NOMO-1 treated with dmso at 0.1 percent for 144 hours (cell line): Measurements from ENCODE around the gene CD248.
"Not testable (repeated sequence)": the region's sequence is repeated elsewhere in the genome, so short reads cannot be mapped to it uniquely, and the experiment has no call there.

Source experiments
- DNase-seq: peaks from one replicate; lab custom pipeline; 2025; ENCODE audit not compliant: unreplicated experiment; lab: John Stamatoyannopoulos, UW

The CD248 gene

DNA sequence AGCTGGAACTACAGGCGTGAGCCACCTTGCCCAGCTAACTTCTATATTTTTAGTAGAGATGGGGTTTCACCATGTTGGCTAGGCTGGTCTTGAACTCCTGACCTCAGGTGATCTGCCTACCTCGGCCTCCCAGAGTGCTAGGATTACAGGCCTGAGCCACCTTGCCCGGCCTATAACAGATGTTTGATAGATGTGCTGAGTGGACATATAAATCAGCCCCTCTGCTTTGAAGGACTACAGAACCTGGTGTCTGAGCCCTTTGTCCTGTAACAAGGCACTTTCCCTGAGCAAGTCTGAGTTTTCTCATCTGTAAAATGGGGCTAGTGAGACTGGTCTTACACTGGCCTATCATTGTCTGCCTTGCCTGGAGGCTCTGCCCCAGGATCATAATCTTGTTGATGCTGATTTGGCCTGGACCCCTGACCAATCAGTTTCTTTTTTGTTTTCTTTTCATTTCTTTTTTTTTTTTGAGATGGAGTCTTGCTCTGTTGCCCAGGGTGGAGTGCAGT, 12.4 kb upstream of the CD248 start:
- DNase-seq, result no peak

DNA sequence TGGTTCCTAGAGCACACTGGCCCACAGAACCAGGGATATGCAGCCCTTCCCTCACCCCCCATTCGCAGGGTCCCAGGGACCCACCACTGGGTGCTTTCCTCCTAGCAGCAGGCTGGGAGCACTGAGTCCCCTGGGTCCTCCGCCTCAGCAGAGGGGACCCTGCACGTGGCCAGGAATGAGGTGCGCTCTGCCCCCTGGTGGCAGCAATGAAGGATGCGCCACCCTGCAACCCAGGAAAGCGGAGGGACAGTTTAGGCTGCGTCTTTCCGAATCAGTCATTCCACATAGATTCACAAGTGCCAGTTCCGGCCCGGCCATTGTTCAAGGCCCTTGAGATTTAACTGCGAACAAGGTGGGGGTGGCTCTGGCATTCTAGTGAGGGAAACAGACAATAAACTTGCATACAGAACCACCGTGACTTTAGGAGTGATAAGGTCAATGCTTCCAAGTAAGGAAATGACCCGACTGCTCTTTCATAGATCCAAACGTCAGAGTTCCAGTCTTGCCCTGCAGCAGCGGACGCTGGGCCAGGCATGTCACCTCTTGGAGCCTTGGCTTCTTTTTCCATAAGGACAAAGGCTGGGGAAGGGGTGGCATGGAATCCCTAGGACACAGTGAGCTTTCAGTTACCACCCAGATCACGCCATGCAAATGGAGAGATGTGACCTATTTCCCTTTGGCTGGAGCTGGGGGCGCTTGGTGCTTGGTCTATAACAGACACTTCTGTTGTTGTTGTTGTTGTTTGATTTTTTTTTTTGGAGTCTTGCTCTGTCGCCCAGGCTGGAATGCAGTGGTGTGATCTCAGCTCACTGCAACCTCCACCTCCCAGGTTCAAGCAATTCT, 11.7 kb upstream of the CD248 start:
- peak; percentile 62 for DNase-seq

DNA sequence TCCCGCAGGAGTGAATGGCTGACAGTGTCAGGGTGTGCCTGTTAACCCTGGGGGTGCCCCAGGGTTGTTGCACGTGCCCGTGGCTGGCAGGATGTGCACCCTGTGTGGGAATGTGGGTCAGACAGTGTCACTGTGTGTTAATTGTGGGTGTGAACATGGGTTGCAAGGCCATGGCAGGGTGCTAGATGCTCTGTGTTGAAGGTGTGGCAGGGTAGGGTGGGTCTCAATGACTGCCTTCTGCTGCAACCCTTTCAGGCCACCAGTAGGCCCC, 11.1 kb upstream of the CD248 start:
- no peak for DNase-seq

DNA sequence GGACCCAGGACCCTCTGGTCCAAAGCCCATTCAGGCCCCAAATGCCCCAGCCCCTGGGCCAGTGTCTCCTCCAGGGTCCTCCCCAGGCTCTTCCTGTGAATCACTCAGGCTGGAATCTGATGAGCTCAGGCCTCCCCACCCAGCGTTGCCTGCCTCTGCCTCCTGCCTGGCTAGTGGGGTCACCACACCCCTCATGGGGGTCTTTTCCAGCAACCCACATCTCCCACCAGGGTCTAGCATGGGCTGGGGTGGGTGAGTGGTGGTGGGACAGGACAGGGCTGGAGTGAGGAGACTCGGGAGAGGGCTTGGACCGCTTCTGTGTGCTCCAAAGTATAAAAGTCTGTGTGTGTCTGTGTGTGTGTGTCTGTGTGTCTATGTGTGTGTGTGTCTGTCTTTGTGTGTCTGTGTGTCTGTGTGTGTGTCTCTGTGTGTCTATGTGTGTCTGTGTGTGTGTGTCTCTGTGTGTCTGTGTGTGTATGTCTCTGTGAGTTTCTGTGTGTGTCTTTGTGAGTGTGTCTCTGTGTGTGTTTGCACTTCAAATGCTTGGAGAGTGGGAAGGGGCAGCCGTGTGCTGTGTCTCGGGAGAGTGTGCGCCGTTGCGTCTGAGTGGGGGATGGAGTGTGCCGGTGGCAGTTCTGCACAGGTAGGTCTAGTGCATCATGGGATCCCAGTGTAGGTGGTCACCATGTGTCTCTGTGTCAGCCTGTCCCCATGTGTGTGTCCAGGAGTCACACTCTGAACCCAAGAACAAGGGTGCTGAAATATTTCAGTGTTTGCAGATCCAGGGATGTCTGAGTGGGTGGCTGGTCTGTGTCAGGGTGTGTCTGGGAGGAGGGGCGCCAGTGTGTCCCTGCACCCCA, 10.6 kb upstream of the CD248 start:
- no peak for DNase-seq

GRCh38 chr11:66326261-66327111, 9.6 kb upstream of the CD248 start:
- DNase-seq, result no peak

- DNase-seq, result no peak
Observed at GRCh38 chr11:66325263-66325671, 8.4 kb upstream of the CD248 start.

DNA sequence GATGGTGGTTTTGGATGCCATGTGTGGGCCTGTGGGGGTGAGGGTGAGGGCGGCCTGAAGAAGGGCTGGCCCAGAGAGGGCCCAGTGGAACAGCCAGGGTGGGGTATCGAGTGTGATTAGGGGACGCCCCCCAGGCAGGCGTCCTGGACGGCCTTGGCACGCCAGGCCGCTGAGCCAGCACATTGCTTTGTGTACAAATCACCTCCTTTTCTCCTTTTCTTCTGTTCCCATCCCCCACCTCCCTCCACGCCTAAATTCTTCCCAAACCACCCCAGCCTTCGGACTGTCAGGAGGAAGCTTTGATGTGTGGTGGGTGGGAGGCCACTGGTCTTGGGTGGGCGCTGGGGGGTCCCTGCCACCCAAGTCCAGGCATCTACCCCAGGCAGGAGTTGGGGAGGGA, 7.8 kb upstream of the CD248 start:
- no peak for DNase-seq

GRCh38 chr11:66323684-66324083, 6.8 kb upstream of the CD248 start:
- DNase-seq, result no peak

DNA sequence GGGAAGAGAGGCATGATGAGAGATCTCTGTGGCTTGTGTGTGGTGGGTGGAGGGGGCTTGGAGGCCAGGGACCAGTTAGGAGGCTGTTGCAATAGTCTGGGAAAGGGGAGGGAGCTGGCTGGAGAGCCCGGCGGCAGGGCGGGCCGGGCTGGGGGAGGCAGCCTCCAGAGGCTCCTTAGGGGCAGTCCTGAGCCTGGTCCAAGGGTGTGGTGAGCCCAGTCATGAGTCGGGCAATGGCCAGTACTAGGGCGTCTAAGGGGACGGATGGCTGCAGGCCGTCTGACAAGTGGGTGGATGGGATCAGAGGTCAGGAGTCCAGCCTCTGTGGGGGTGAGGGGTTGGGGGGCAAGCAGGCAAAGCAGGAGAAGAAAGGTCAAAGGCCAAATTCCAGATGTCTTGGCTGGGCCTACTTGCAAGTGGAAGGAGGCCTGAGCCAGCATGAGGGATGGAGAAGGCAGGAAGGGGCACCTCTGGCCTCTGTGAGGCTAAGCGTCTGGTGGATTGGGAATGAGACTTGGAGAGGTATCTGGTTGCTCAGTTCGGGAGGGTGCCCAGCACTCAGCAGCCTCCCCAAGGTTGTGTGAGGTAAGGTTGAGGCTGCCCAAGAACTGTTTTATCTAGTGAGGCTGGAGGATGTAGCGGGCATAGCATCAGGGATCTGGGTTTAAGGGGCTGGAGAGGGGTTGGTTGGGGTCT, 6.0 kb upstream of the CD248 start:
- DNase-seq, result no peak

- DNase-seq, result no peak
Observed at GRCh38 chr11:66321606-66322005, 4.8 kb upstream of the CD248 start.

- not testable (repeated sequence) for DNase-seq
Observed at GRCh38 chr11:66320748-66321147, 3.9 kb upstream of the CD248 start.

DNA sequence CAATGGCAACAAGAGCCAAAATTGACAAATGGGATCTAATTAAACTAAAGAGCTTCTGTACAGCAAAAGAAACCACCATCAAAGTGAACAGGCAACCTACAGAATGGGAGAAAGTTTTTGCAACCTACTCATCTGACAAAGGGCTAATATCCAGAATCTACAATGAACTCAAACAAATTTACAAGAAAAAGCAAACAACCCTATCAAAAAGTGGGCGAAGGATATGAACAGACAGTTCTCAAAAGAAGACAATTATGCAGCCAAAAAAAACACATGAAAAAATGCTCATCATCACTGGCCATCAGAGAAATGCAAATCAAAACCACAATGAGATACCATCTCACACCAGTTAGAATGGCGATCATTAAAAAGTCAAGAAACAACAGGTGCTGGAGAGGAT, 3.4 kb upstream of the CD248 start:
- not testable (repeated sequence) for DNase-seq

DNA sequence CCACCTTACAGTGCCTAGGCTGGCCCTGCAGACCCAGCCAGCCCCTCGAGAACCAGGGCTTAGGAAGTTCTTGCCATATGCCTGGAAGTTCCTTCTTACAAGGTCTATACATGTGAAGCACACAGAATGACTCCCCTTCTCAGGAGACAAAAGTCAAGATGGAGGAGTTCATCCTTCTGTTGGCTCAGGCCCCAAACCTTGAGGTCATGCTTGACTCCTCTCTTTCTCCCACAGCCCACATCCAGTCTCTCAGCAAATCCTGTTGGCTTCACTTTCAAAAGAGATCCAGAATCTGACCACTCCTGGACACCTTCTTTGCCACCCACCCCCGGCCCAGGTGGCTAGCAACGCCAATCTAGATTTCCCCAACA, 1.7 kb upstream of the CD248 start:
- DNase-seq, result no peak

- peak; percentile 90 for DNase-seq
Observed at GRCh38 chr11:66317723-66318599, 1.1 kb upstream of the CD248 start.

GRCh38 chr11:66317322-66317722, 478 bp upstream of the CD248 start:
- no peak for DNase-seq

GRCh38 chr11:66315921-66316811, 678 bp downstream of the CD248 start:
- DNase-seq, result no peak

DNA sequence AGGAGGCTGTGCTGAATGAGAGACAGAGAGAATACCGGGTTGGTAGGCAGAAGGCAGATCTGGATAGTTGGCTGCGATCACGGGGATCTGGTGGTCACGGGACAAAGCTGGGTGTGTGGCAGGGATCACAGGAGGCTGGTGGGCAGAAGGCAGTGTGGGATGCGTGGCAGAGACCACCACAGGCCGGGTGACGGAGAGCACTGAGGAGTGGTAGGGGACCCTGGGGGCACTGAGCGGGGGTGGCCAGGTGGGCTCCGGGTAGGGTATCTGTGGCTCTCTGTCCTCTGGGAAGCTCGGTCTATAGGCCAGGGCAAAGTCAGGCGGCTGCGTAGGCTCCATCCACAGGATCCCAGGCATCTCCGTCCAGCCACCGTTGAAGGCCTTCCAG, 1.4 kb downstream of the CD248 start:
- DNase-seq, result no peak

DNA sequence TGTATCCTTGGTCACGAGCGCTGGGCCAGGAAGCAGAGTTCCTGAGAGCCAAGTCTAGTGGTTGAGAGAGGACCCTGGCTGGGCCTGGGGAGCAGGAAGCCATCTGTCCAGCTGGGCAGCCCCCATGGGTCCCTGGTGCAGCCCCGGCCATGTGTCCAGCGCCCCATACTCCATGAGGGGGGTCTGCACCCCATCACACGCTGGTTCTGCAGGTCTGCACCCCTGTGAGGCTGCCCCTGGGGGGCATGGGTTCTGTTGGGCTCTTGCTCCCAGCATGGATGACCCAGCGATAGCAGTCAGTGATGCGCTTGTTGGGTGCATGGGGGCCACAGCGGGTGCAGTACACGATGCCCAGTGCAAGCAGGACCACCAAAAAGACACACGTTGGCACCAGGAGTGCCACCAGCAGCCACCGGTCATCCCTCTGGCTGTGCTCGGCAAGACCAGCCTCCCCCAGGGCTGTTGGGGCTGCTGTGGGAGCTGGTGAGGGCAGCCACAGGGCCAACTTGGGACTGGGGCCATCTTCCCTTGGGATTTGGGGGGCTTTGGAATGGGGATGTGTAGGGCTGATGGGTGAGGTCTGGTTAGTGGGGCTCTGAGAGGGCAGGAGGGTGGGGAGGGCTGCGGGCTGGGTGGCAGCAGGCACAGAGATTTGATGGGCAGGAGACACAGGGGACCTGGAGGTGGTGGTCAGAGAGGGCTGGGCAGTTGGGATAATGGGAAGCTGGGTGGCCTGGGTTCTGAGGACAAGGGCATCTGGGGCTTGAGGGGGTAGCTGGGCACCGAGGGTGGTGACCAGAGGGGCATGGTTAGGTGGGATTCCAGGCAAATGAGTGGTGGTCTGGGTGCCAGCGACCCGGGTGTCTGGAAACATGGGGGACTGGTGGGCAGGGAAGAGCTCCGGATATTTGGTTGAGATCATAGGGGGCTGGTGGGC, 2.0 kb downstream of the CD248 start:
- DNase-seq, result no peak
